ENCODE results near the gene ATP1A2.

- no peak for TF ChIP-seq FOXP2 (optimal IDR thresholded peaks at IDR 0.05; ENCODE audit: borderline replicate concordance, extremely low read depth, extremely low read length, insufficient read depth)
- no peak for TF ChIP-seq REST (IDR thresholded peaks at IDR 0.05; ENCODE audit: insufficient read depth in 1 of 2, low read depth in 2 of 2, low read length in 2 of 2)
Measured at GRCh38 chr1:160097911-160098851, 17.4 kb upstream of the ATP1A2 start, which contains the start of gene IGSF8.
